Measurements from ENCODE around the gene NKG7.

Gene NKG7

GRCh38 chr19:51391073-51391611, 18.7 kb upstream of the NKG7 start:
- in situ Hi-C loops (cut with MboI; ENCODE audit: low sequenced_read_pairs) = no loop called here

- in situ Hi-C loops (cut with MboI; ENCODE audit: low sequenced_read_pairs) = no loop called here
Observed at GRCh38 chr19:51389143-51389542, 16.7 kb upstream of the NKG7 start.

- in situ Hi-C loops (cut with MboI; ENCODE audit: low sequenced_read_pairs) = no loop called here
Observed at GRCh38 chr19:51387924-51388389, 15.5 kb upstream of the NKG7 start, which contains the start of gene LIM2. TSS of gene LIM2 (minus strand) at chr19:51387974. CDS start at chr19:51387443, 531 bp downstream.

- in situ Hi-C loops (cut with MboI; ENCODE audit: low sequenced_read_pairs) = no loop called here
Observed at GRCh38 chr19:51386882-51387520, 14.5 kb upstream of the NKG7 start.

- in situ Hi-C loops (cut with MboI; ENCODE audit: low sequenced_read_pairs) = no loop called here
Observed at GRCh38 chr19:51382004-51382403, 9.6 kb upstream of the NKG7 start.

GRCh38 chr19:51380379-51380778, 7.9 kb upstream of the NKG7 start:
- in situ Hi-C loops (cut with MboI; ENCODE audit: low sequenced_read_pairs) = no loop called here

- in situ Hi-C loops (cut with MboI; ENCODE audit: low sequenced_read_pairs) = no loop called here
Observed at GRCh38 chr19:51377422-51377821, 5.0 kb upstream of the NKG7 start.

GRCh38 chr19:51375504-51376221, 3.2 kb upstream of the NKG7 start:
- in situ Hi-C loops (cut with MboI; ENCODE audit: low sequenced_read_pairs) = no loop called here

- in situ Hi-C loops (cut with MboI; ENCODE audit: low sequenced_read_pairs) = no loop called here
Observed at GRCh38 chr19:51372021-51372648, 319 bp downstream of the NKG7 start.

GRCh38 chr19:51371186-51371690, 1.2 kb downstream of the NKG7 start:
- in situ Hi-C loops (cut with MboI; ENCODE audit: low sequenced_read_pairs) = no loop called here

GRCh38 chr19:51370230-51370629, 2.2 kb downstream of the NKG7 start:
- in situ Hi-C loops (cut with MboI; ENCODE audit: low sequenced_read_pairs) = no loop called here

GRCh38 chr19:51368366-51369282, 3.8 kb downstream of the NKG7 start, which contains the start of gene CLDND2:
TSS of gene CLDND2 (minus strand) at chr19:51369003. CDS start at chr19:51368577, 426 bp downstream.
- in situ Hi-C loops (cut with MboI; ENCODE audit: low sequenced_read_pairs) = no loop called here

- in situ Hi-C loops (cut with MboI; ENCODE audit: low sequenced_read_pairs) = no loop called here
Observed at GRCh38 chr19:51367565-51368365, 4.7 kb downstream of the NKG7 start.

- in situ Hi-C loops (cut with MboI; ENCODE audit: low sequenced_read_pairs) = no loop called here
Observed at GRCh38 chr19:51367255-51367564, 5.2 kb downstream of the NKG7 start.

- in situ Hi-C loops (cut with MboI; ENCODE audit: low sequenced_read_pairs) = no loop called here
Observed at GRCh38 chr19:51366389-51367254, 5.8 kb downstream of the NKG7 start.

GRCh38 chr19:51365965-51366388, 6.5 kb downstream of the NKG7 start, which contains the start of gene ETFB:
TSS of gene ETFB (minus strand) at chr19:51366388. CDS start at chr19:51366326, 62 bp downstream.
- in situ Hi-C loops (cut with MboI; ENCODE audit: low sequenced_read_pairs) = no loop called here

- in situ Hi-C loops (cut with MboI; ENCODE audit: low sequenced_read_pairs) = no loop called here
Observed at GRCh38 chr19:51365211-51365964, 7.1 kb downstream of the NKG7 start.
